HG03066 (cell line): ENCODE data around the gene DPH7.
"Not testable (repeated sequence)": the region's sequence is repeated elsewhere in the genome, so short reads cannot be mapped to it uniquely, and the experiment has no call there.

Experiments used
- ATAC-seq: cut with Tn5 transposase; IDR thresholded peaks from one replicate; pipeline ENCODE4 v1.9.1; 2021; ENCODE audit warnings: low read depth; ENCODE audit not compliant: unreplicated experiment

The DPH7 gene

DNA sequence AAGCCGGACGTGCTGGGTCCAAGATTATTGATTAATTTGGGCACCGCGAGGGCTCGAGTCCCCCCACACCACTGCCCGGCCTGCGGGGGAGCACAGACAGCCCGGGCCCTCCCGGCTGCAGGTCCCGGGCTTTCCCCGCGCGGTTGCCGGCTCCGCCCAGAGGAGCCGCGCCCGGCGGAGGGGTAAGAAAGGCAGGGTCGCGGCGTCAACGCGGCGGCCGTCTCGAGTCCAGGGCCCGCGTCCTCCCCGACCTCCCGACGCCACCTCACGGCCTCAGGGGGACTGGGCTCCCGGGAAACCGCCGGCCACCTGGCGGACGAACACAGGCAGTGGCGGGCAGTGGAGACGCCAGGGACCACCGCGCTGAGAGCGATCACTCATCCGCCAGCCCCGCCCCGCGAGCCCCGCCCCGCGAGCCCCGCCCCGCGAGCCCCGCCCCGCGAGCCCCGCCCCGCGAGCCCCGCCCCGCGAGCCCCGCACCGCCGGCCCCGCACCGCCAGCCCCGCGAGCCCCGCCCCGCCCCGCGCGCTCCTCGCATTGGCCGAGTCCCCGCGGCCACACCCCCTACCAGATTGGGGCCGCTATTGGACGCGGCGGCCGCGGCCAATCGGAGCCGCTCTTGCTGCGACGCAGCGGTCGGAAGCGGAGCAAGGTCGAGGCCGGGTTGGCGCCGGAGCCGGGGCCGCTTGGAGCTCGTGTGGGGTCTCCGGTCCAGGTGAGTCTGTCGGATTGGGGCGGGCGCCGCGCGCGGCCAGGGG lies 27.3 kb downstream of the DPH7 start, which contains the start of gene MRPL41:
MRPL41 (plus strand) TSS at position 616 of the 758 bp plus-strand sequence. CDS start 203 bp downstream, outside the sequence.
- ATAC-seq, result peak; percentile 66

- not testable (repeated sequence) for ATAC-seq
These were observed 27.8 kb downstream of the DPH7 start for GRCh38 chr9:137550958-137551263.

DNA sequence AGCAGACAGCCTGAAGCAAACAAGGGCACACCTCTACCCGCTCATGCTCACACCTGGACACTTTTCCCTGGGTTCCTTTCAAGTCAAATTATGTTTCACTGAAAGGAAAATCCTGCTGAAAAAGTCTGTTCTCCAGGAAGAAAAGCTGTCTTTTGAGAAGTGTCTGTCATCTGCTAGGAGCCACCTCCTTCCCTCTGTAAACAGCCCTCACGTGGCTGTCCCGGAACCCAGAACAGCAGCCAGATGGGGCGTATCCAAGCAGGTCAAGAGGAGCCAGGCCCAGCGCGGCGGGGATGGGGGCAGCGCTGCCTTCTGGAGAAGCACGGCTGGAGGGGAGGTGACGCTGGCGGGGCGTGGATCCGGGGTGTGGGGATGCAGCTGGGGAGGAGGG lies 28.5 kb downstream of the DPH7 start, which contains the start of gene PNPLA7:
PNPLA7 (minus strand) TSS at position 172 of the 391 bp plus-strand sequence. CDS start 205 bp downstream, outside the sequence.
- ATAC-seq, result no peak

- no peak for ATAC-seq
These were observed 30.8 kb downstream of the DPH7 start for GRCh38 chr9:137547687-137548543.

GRCh38 chr9:137545123-137545522 lies 33.6 kb downstream of the DPH7 start:
- no peak for ATAC-seq

DNA sequence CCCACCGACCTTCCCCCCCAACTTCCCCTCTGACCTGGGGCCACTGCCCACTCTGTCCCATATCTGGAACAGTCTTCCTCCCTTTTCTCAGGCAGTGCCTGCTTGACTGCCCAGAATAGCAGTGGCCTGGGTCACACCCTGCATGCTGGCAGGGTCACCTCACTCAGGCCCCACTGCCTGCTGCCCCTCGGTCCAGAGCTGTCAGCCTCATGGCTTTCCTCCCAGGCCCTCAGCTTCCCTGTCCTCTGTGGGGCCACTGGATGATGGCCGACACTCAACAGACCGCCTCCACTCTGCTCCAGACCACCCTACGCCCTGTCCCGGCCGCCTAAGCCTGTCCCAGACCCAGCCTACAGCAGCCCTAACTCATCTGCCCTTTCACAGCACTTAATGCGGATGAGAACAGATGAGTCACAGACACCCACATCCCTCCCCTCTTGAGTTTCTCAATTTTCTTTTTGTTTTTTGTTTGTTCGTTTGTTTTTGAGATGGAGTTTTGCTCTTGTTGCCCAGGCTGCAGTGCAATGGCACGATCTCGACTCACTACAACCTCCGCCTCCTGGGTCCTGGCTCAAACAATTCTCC lies 34.5 kb downstream of the DPH7 start:
- no peak for ATAC-seq

DNA sequence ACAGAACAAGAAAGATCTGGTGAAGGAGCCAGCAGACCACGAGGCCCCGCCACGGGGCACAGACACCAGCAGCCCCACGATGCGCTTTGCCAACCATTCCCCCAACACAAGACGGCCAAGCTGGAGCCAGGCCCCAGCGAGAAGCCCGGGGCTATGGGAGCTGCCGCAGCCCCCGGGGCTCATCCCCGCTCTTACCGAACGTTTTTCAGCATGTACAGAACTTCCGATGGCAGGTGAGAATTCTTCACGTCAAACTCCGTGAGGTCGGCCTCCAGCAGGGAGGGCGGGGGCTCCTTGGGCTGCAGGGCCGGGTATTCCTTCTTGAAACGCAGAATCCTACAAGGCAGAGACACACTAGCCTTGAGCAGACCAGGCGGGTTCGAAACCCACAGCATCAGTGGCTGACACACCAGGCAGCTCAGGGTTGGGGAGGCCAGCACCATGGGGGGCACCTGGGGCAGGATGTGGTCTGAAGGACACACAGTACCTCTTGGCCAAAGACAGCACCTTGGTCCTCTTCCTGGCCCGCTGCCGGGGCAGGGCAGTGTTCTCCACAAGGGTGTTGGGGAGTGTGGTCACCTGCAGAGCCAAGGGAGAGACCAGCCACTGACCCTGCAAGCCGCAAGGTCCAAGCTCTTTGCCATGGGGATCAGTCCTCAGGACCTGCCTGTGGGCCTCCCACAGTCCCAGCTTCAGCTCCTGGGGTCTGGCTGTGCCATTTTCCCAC lies 35.3 kb downstream of the DPH7 start:
- no peak for ATAC-seq

DNA sequence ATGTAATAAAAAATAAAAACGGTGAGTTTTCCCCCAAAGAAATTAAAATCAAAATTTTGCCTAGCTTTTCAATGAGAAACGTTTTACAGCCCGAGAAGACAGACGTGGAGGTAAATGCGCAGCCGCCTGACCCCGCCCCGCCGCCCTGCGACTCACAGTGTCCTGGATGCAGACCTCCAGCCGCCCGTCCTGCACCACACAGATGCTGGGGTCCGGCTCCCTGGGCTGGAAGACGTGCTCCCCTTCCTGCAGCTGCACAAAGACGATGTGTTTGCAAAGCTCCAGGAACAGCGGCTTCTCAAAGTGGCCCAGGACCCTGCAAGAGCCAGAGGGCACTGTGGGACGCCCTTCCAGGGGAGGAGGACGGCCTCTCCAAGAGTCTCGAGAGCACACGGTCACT lies 36.2 kb downstream of the DPH7 start:
- ATAC-seq, result no peak

DNA sequence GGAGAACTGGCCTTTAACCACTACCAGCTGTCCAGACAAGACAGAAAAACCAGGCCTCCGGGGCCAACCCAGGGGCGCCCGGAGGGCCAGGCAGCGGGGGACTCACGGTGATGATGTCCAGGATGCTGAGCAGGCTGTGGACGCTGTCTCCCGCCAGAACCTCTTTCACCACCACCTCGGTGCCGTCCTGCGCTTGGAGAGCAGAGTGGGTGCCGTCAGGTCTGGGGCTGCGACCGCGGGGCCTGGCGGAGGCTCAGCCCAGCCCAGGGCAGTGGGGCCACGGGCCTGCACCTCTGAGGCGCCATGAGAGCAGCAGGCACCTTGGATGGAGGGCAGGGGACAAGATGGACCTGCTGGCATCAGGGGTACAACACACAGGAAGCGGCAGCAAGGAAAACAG lies 38.2 kb downstream of the DPH7 start:
- ATAC-seq, result no peak

GRCh38 chr9:137538058-137538457 lies 40.7 kb downstream of the DPH7 start:
- ATAC-seq, result no peak

GRCh38 chr9:137536594-137537131 lies 42.1 kb downstream of the DPH7 start:
- ATAC-seq, result not testable (repeated sequence)

DNA sequence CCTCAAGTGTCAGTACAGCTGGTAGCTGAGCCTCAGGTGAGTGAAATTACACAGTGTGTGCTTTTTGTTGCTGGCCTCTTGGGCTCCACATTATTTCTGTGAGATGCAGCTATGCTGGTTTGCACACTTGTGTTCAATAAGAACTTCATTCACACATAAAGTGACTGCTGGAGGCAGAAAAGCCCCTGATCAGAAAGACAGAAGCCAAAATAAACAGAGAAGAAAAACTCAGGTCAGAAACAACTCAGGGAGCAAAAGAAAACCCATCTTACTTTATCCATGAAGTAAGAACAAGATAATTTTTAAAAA lies 43.7 kb downstream of the DPH7 start:
- ATAC-seq, result no peak

- no peak for ATAC-seq
These were observed 44.2 kb downstream of the DPH7 start for GRCh38 chr9:137534256-137535119.

GRCh38 chr9:137532891-137533468 lies 45.7 kb downstream of the DPH7 start:
- not testable (repeated sequence) for ATAC-seq

GRCh38 chr9:137531099-137531765 lies 47.5 kb downstream of the DPH7 start:
- no peak for ATAC-seq

DNA sequence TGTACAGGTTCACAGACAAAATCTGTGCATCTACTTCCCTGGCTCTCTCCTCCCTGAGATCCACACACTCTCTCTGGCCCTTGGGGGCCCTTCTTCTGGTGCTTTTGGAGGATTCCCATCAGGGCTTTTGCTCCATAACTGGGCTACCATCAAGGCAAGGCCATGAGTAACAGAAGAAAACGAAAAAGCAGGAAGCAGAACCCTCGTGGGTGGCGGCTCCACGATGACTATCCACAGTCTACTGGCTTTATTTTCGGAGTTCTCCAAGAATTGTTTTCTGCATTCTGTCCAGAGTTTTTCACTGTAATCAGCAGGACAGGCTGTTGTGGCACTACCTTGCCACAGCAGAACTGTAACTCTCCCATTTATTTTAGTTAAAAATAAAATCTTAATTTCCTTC lies 48.4 kb downstream of the DPH7 start:
- no peak for ATAC-seq

GRCh38 chr9:137524981-137525317 lies 53.8 kb downstream of the DPH7 start:
- ATAC-seq, result no peak

DNA sequence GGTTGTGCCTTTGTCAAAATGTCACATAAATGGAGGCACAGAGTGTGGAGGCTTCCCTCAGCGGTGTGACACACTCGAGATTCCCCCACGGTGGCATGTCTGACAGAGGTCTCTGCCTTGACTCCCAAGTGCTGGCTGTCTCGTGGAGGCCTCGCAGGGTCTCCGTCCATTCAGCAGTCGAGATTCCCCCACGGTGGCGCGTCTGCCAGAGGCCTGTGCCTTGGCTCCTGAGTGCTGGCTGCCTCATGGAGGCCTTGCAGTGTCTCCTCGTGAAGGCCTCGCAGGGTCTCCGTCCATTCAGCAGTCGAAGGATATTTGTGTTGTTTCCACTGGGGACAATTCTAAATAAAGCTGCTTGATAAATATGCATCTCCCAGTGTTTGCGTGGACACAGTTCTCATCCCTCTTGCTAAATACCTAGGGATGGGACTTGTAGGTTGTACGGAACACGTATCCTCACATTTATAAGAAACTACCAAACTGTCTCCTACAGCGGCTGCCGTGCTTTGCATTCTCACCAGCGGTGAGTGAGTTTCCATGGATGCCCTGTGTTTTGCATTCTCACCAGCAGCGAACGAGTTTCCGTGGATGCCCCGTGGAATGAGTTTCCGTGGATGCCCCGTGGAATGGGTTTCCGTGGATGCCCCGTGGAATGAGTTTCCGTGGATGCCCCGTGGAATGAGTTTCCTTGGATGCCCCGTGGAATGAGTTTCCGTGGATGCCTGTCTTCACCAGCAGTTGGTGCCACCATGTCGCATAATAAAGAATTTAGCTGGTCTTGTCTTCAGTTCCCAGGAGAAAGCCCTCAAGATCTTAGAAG lies 54.4 kb downstream of the DPH7 start:
- ATAC-seq, result no peak
